ENCODE data around the gene CACNA2D4.

The CACNA2D4 gene

GRCh38 chr12:1931642-1932041 is 13.2 kb upstream of the CACNA2D4 start:
- H3K4me3 ChIP-seq (IDR thresholded peaks at IDR 0.05; ENCODE audit: insufficient read depth, low read depth, low read length): no peak overlapping the region
- 0 out of 2 replicates have a peak, but pooled peaks cover 2% of the 10 kb centered on the region for H3K27me3 ChIP-seq (ENCODE audit: insufficient read depth, low read depth)
- H3K4me2 ChIP-seq: no peak overlapping the region
- no peak overlapping the region for H2AFZ ChIP-seq (ENCODE audit: low read depth)
- H3K27ac ChIP-seq: no peak overlapping the region
- no peak for TF ChIP-seq CTCF (conservative IDR thresholded peaks at IDR 0.05; ENCODE audit: low read depth, low read length)
- no peaks in the 10 kb centered on the region for H3K79me2 ChIP-seq (ENCODE audit: insufficient read depth, low read depth)
- no peaks in the 10 kb centered on the region for H3K4me1 ChIP-seq (ENCODE audit: low read depth, poor library complexity, severe bottlenecking)
- no peaks in the 10 kb centered on the region for H4K20me1 ChIP-seq (ENCODE audit: insufficient read depth)
- H3K9ac ChIP-seq: no peak overlapping the region
- H3K36me3 ChIP-seq (ENCODE audit: insufficient read depth): no peaks in the 10 kb centered on the region

GRCh38 chr12:1930803-1931597 is 12.5 kb upstream of the CACNA2D4 start:
- H3K4me2 ChIP-seq: no peak overlapping the region
- H3K4me3 ChIP-seq (IDR thresholded peaks at IDR 0.05; ENCODE audit: insufficient read depth, low read depth, low read length): no peak overlapping the region
- no peak overlapping the region for H3K27ac ChIP-seq
- H3K9ac ChIP-seq: no peak overlapping the region
- no peaks in the 10 kb centered on the region for H4K20me1 ChIP-seq (ENCODE audit: insufficient read depth)
- no peak overlapping the region for H2AFZ ChIP-seq (ENCODE audit: low read depth)
- H3K27me3 ChIP-seq (ENCODE audit: insufficient read depth, low read depth): 0 out of 2 replicates have a peak, but pooled peaks cover 2% of the 10 kb centered on the region
- no peaks in the 10 kb centered on the region for H3K36me3 ChIP-seq (ENCODE audit: insufficient read depth)
- H3K4me1 ChIP-seq (ENCODE audit: low read depth, poor library complexity, severe bottlenecking): no peaks in the 10 kb centered on the region
- no peaks in the 10 kb centered on the region for H3K79me2 ChIP-seq (ENCODE audit: insufficient read depth, low read depth)
- TF ChIP-seq CTCF (conservative IDR thresholded peaks at IDR 0.05; ENCODE audit: low read depth, low read length): no peak

- H3K36me3 ChIP-seq (ENCODE audit: insufficient read depth): no peaks in the 10 kb centered on the region
- no peak overlapping the region for H3K27ac ChIP-seq
- TF ChIP-seq CTCF (conservative IDR thresholded peaks at IDR 0.05; ENCODE audit: low read depth, low read length): no peak
- no peak overlapping the region for H3K9ac ChIP-seq
- no peak overlapping the region for H2AFZ ChIP-seq (ENCODE audit: low read depth)
- 0 out of 2 replicates have a peak, but pooled peaks cover 2% of the 10 kb centered on the region for H3K27me3 ChIP-seq (ENCODE audit: insufficient read depth, low read depth)
- H4K20me1 ChIP-seq (ENCODE audit: insufficient read depth): no peaks in the 10 kb centered on the region
- H3K4me3 ChIP-seq (IDR thresholded peaks at IDR 0.05; ENCODE audit: insufficient read depth, low read depth, low read length): no peak overlapping the region
- no peak overlapping the region for H3K4me2 ChIP-seq
- no peaks in the 10 kb centered on the region for H3K79me2 ChIP-seq (ENCODE audit: insufficient read depth, low read depth)
- H3K4me1 ChIP-seq (ENCODE audit: low read depth, poor library complexity, severe bottlenecking): no peaks in the 10 kb centered on the region
Measured at GRCh38 chr12:1929985-1930802, 11.7 kb upstream of the CACNA2D4 start.

- H3K4me2 ChIP-seq: no peak overlapping the region
- H3K79me2 ChIP-seq (ENCODE audit: insufficient read depth, low read depth): no peaks in the 10 kb centered on the region
- no peak overlapping the region for H3K9ac ChIP-seq
- no peak overlapping the region for H3K4me3 ChIP-seq (IDR thresholded peaks at IDR 0.05; ENCODE audit: insufficient read depth, low read depth, low read length)
- no peaks in the 10 kb centered on the region for H3K4me1 ChIP-seq (ENCODE audit: low read depth, poor library complexity, severe bottlenecking)
- 0 out of 2 replicates have a peak, but pooled peaks cover 2% of the 10 kb centered on the region for H3K27me3 ChIP-seq (ENCODE audit: insufficient read depth, low read depth)
- no peaks in the 10 kb centered on the region for H3K36me3 ChIP-seq (ENCODE audit: insufficient read depth)
- no peak for TF ChIP-seq CTCF (conservative IDR thresholded peaks at IDR 0.05; ENCODE audit: low read depth, low read length)
- H3K27ac ChIP-seq: no peak overlapping the region
- H2AFZ ChIP-seq (ENCODE audit: low read depth): no peak overlapping the region
- no peaks in the 10 kb centered on the region for H4K20me1 ChIP-seq (ENCODE audit: insufficient read depth)
Measured at GRCh38 chr12:1929241-1929984, 11.0 kb upstream of the CACNA2D4 start.

All from KMS-11 (cell line).